ENCODE results near the gene MRGPRG.

The MRGPRG gene

DNA sequence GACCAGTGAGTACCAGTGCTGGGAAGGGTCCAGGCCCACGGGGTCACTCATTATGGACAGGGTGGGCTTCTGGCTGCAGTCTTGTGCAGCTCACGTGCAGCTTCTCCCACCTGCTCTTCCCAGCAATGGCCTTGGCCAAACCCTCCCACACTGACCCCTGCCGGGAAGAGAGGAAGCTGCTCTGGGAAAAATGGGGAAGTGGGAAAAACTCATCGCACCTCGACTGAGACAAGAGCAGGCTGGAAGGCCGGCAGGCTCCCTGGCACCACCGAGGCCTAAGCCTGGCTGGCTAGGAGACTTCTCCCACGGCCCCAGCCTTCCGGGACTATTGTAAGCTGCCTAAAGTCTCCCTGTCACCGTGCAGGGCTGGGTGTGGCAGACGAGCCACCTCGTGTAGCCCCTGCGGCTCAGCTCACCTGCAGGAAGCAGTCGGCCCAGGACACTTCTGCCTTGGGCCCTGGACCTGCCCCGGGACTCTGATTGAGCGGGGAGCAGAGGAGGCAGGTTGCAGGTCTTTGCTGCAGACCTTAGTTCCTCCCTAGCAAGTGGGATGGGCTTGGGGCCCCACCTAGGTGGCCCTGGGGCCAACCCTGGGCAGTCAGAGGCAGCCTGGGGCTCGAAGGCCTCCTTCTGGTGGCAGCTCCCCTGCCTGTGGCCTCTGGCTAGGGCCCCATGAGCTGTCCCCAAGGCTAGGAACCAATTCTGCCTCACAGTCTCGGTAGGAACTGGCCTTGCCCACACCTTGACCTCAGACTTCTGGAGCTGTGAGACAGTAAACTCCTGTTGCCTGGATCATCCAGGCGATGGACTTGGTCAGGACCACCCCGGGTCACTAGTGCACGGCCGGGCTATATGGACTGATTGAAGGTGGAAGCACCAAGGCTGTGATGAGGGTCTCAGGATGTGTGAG is 23.1 kb downstream of the MRGPRG start:
- DNase-seq: no peak

DNA sequence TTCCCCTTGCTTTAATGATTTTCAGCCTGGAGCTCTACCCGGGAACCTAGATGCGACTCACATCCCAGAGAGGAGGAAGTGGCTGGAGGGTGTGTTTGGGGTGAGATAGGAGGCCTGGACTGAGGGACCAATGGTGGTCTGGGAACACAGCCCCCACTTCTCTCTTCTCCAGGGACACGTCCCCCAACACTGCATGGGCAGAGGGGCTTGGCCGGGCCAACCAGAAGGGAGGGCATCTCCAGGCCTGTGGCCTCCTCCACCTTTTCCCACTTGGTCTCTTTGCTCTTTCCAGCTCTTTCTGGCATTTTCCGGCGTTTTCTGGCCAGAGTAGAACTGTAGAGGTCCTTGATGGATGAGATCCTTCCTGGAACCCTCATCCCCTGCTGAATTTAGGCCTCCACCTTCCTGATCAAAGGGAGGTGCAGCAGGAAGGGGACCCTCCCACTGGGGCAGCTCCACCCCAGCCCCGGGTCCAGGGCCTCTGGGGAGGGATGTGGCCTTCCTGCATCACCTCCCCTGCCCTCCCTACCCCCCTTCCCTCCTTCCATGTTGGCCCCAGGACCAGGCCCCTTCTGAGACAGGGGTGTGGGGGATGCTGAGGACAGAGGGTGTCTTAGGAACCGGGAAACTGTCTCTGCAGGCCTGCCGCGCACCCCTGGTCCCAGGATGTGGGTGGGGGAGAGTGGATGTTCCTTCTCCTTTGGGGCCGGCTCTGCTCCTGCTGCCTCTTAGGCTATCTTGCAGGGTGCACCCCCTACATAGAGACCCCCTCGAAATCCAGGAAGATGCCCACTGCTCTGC is 24.4 kb downstream of the MRGPRG start:
- DNase-seq: no peak

GRCh38 chr11:3193373-3194015 is 25.1 kb downstream of the MRGPRG start:
- no peak for DNase-seq

- no peak for DNase-seq
These were observed 25.9 kb downstream of the MRGPRG start for GRCh38 chr11:3192511-3193372.

- no peak for DNase-seq
These were observed 26.9 kb downstream of the MRGPRG start for GRCh38 chr11:3191586-3192324.

DNA sequence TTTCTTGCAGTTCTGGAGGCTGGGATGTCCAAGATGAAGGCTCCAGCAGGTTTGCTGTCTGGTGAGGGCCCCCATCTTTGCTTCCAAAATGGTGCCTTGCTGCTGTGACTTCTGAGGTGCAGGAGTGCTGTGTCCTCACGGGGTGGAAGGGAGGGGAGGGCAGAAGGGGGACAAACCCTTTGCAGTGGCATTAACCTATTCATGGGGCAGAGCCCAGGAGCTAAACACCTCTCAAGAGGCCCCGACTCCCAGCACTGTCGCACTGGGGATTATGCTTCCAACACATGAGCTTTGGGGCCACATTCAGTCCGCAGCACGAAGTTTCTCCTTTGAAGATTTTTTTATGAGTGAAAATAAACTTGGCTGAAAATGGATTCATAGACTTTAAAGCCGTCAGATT is 28.0 kb downstream of the MRGPRG start:
- DNase-seq: no peak

GRCh38 chr11:3189886-3190583 is 28.6 kb downstream of the MRGPRG start:
- DNase-seq: no peak

DNA sequence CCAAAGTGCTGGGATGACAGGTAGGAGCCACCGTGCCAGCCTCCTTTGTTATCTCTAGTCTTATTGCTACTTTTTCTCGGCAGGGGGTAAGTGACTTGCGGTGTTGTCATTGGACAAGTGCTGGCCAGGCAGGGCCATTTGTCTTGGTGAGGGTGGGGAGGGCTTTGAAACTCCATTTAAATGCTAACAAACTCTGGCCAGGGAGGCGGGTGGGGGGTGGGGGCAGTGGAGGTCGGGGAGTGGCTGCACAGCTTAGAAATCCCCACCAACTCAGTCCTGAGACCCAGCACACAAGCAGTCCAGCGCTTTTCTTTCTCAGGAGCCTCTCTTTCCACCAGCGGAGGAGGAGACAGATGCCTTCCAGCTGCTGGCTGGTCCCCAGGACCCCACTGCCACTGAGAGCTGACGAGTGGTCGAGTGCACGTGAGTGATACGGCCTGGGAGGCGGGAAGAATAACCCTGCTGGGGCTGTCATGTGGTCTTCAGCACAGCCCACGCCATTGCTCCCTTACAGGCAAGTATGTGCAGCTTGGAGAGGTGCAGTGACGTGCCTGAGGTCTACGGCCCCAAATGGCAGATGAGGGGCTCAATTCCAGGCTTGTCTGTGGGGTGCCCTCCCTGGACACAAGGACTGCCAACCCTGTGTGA is 29.3 kb downstream of the MRGPRG start:
- DNase-seq: no peak

DNA sequence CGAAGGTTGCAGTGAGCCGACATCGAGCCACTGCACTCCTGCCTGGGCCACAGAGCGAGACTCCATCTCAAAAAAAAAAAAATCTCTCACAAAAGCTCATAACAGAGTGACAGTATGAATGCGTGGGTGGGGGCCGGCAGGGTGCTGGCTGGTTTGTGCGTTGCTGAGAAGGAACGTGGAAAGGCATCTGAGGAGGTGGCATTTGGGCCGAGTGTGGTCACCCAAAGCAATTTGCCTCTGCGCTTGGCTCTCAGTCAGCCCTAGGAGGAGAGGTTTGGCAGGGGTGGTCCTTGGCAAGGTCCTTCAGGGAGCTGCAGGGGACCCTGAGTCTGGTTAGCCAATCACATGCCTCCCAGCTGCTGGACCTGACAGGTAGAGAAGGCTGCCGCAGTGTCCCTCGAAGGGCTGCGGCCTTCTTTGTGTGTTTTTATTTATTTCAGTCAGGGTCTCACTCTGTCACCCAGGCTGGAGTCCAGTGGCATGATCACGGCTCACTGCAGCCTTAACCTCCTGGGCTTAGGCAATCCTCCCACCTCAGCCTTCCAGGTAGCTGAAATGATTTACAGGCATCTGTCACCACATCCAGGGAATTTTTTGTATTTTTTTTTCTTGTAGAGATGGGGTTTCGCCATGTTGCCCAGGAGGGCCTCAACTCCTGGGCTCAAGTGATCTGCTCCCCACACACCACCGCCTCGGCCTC is 30.0 kb downstream of the MRGPRG start:
- no peak for DNase-seq

DNA sequence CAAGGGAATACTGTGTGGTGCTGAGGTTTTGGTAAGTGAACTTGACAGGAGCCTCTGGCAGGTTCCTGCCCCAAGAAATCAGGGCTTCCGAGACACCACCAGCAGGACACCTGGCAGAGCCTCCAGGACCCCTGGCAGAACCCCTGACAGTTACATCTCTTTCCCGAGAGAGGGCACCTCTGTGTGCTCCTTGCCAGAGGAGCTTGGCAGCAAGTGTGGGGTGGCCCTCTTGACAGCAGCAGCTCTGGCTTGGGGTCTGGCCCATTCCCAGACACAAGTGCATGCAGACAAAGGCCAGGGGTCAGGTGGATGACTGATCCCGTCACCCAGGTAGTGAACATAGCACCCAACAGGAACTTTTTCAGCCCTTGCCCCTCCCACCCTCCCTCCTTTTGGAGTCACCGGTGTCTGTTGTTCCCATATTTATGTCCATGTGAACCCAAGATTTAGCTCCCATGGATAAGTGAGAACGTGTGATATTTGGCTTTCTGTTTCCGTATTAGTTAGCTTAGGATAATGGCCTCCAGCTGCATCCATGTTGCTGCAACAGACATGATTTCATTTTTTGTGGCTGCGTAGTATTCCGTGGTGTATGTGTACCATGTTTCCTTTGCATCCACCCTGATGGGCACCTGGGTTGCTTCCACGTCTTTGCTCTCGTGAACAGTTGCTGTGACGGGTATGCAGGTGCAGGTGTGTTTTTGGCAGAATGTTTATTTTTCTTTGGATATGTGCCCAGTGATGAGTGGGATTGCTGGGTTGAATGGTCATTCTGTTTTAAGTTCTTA is 32.3 kb downstream of the MRGPRG start:
- DNase-seq: no peak

- DNase-seq: no peak
These were observed 33.8 kb downstream of the MRGPRG start for GRCh38 chr11:3184732-3185347.

GRCh38 chr11:3183523-3183922 is 35.1 kb downstream of the MRGPRG start:
- DNase-seq: no peak

GRCh38 chr11:3182462-3182852 is 36.2 kb downstream of the MRGPRG start:
- DNase-seq: no peak

DNA sequence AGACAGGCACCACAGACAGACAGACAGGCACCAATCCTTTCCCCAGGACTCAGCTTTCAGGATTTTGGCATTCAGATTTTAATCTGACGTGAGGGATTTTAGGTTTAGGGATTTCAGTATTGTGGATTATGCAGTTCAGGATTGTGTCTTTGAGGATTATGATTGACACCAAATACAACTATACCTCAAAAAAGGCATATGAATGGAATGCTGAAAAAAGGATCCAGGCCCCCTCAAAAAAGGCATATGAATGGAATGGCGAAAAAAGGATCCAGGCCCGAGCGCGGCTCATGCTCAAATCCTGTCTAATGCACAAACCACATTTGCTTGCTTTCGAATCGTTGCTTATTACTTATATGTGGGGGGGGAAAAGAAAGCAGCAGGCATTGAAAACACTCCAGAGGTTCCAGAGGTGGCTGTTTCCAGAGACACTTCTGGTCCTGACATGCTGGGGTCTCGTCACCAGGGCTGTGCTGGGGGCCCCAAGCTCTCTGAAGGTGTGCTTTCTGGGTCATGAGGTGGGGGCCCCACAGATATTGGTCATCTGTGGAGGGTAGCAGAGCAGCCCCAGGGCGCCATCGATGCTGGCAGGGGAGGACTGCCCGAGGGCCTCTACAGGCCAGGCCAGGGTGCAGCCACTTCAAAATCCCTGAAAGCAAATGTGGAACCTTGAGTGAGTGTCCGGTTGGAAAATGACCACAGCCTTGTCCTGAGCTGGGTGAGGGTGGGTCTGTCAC is 36.7 kb downstream of the MRGPRG start:
- DNase-seq: no peak

DNA sequence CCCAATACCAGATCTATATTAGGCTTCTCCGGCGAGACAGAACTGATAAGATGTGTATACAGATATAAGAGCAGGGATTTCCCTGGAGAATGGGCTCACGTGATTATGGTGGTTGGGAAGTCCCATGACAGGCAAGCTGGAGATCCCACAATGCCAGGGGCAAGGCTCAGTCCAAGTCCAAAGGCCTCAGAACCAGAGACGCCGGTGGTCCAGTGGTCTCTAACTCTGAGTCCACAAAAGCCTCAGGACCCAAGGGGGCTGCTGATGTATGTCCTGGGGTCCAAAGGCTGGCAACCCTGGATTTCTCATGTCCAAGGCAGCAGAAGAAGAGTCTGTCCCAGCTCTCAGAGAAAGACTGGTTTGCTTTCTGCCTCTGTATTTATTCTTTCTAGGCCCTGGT is 37.7 kb downstream of the MRGPRG start:
- DNase-seq: no peak

DNA sequence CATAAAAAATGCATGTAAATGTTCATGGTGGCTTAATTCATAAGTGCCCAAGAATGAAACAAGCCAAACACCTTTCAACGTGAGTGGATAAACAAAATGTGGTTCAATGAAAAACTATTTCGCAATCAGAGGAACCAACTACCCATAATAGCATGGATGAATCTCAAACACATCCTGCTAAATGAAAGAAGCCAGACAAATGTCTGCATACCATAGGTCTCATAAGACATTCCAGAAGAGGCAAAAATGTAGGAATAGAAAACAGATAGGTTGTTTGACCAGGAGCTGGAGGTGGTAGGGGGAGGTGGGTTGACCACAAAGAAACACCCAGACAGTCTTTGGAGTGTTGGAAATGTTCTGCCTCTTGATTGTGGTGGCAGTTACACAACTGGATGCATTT is 40.3 kb downstream of the MRGPRG start:
- DNase-seq: no peak
